Measurements from ENCODE around the gene TRIM41.

DNA sequence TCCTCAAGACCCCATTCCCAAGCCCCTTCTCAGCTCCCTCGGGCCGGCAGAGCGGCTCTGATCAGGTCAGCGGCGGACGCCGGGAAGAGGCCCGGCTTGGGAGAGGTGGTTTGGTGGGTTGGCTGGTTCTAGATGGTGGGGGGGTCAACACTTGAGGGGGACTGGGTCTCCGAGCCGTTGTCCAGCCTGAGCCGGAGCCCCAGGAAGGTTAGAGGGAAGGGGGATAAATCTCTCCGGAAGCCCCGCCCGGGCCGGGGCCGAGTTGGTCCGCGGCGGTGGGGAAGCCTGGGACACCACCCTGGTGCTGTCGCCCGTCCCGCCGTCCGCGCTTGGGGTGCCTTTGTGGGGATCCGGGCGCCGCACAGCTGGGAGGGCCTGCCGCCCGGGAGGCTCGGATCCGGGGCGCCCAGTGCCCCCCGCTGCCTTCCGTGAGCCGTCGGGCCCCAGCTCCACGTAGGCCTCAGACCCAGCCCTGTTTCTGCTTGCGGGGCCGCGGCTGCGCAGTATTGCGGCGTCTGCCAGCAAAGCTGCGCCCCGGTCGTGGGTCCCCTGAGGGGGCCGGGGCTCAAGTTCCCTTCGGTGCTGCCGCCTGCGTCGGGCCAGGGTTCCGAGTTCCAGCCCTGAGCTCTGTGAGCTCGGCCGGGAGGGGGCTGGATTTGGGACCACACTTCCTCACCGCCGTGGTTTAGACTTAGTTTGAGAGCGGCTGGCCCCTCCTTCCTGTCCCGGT lies 38.4 kb downstream of the TRIM41 start:
- TF ChIP-seq TAF1 (IDR thresholded peaks at IDR 0.05; ENCODE audit: borderline replicate concordance, insufficient read depth, low read length) (no peak), SIN3A (IDR thresholded peaks at IDR 0.05; ENCODE audit: borderline replicate concordance, insufficient read depth, low read length) (no peak), POLR2AphosphoS5 (IDR thresholded peaks at IDR 0.05; ENCODE audit: low read depth, low read length) (peak; percentile 79), FOXP2 (optimal IDR thresholded peaks at IDR 0.05; ENCODE audit: borderline replicate concordance, extremely low read depth, extremely low read length, insufficient read depth) (no peak)
- TF ChIP-seq, protein P1, sequence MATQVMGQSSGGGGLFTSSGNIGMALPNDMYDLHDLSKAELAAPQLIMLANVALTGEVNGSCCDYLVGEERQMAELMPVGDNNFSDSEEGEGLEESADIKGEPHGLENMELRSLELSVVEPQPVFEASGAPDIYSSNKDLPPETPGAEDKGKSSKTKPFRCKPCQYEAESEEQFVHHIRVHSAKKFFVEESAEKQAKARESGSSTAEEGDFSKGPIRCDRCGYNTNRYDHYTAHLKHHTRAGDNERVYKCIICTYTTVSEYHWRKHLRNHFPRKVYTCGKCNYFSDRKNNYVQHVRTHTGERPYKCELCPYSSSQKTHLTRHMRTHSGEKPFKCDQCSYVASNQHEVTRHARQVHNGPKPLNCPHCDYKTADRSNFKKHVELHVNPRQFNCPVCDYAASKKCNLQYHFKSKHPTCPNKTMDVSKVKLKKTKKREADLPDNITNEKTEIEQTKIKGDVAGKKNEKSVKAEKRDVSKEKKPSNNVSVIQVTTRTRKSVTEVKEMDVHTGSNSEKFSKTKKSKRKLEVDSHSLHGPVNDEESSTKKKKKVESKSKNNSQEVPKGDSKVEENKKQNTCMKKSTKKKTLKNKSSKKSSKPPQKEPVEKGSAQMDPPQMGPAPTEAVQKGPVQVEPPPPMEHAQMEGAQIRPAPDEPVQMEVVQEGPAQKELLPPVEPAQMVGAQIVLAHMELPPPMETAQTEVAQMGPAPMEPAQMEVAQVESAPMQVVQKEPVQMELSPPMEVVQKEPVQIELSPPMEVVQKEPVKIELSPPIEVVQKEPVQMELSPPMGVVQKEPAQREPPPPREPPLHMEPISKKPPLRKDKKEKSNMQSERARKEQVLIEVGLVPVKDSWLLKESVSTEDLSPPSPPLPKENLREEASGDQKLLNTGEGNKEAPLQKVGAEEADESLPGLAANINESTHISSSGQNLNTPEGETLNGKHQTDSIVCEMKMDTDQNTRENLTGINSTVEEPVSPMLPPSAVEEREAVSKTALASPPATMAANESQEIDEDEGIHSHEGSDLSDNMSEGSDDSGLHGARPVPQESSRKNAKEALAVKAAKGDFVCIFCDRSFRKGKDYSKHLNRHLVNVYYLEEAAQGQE (IDR thresholded peaks at IDR 0.05; ENCODE audit: insufficient read depth in 1 of 2, low read depth in 2 of 2, low read length in 2 of 2): no peak
